ENCODE results near the gene CHST11. TPM values are rescaled to one million over a fixed set of nuclear protein-coding genes. Genes with fewer than 3 reads are reported as not detected.

CHST11 gene
- total RNA-seq, 1 experiment from 2014 or later = 1.1 TPM

DNA sequence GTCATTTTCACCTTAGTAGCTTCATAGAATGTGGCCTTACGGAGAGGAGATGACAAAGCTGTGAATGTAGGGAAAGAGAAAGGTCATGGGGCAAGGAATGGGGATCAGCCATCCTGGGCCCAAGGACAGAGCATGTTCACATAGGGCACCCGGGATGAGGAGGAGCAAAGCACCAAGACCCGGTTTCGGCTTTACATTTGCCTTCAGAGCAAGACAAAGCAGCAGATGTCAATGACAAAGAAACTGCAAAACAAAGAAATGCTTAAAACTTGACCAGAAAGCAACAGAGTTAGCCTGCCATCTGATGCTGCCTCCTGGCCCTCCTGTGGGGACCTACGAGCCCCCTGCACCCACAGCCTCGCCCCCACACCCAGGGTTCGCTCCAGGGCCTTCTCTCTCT, 252.1 kb downstream of the CHST11 start:
- Mint-ChIP-seq H3K27me3 (ENCODE audit: unreplicated experiment) (peaks cover 87% of the 10 kb centered on the region), H3K36me3 (ENCODE audit: insufficient read depth, unreplicated experiment) (no peaks in the 10 kb centered on the region), H3K27ac (ENCODE audit: unreplicated experiment) (no peak overlapping the region), H3K9me3 (ENCODE audit: low read depth, unreplicated experiment) (no peaks in the 10 kb centered on the region), H3K4me1 (ENCODE audit: low read depth, unreplicated experiment) (no peaks in the 10 kb centered on the region), H3K4me3 (ENCODE audit: low read depth, unreplicated experiment) (no peak overlapping the region)
- no peak for DNase-seq
- CTCF ChIA-PET = no interaction called here
- TF ChIP-seq, protein P1, sequence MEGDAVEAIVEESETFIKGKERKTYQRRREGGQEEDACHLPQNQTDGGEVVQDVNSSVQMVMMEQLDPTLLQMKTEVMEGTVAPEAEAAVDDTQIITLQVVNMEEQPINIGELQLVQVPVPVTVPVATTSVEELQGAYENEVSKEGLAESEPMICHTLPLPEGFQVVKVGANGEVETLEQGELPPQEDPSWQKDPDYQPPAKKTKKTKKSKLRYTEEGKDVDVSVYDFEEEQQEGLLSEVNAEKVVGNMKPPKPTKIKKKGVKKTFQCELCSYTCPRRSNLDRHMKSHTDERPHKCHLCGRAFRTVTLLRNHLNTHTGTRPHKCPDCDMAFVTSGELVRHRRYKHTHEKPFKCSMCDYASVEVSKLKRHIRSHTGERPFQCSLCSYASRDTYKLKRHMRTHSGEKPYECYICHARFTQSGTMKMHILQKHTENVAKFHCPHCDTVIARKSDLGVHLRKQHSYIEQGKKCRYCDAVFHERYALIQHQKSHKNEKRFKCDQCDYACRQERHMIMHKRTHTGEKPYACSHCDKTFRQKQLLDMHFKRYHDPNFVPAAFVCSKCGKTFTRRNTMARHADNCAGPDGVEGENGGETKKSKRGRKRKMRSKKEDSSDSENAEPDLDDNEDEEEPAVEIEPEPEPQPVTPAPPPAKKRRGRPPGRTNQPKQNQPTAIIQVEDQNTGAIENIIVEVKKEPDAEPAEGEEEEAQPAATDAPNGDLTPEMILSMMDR (IDR thresholded peaks at IDR 0.05; ENCODE audit: unreplicated experiment) = no peak
- no TSS peak for BruUV-seq (replicated peaks)
- intact Hi-C loops (cut with micrococcal nuclease; ENCODE audit: unreplicated experiment) = no loop called here

DNA sequence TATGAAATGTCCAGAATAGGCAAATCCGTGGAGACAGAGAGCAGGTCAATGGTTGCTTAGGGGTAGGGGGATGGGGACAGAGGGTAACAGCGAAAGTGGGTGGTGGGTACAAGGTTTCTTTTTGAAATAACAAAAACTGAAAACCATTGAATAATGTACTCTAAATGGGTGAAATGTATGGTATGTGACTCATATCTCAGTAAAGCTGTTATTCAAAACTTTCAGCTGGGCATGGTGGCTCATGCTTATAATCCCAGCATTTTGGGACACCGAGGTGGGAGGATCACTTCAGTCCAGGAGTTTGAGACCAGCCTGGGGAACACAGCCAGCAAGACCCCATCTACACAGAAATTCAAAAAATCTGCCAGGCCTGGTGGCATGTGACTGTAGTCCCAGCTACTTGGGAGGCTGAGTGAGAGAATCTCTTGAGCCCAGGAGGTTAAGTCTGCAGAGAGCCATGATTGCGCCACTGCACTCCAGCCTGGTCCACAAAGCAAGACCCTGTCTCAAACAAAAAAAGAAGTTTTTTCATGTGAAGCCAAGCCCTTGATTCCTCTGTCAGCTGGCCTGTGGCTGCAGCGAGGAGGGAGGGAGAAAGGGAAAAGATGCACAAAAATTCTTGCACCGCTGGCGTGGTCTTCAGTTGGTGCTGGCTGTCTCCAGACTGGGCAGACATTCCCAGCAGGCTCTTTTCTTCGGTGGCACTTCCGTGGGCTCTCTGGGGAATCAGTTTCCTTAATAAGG, 253.1 kb downstream of the CHST11 start:
- no TSS peak for BruUV-seq (replicated peaks)
- no peak for DNase-seq
- Mint-ChIP-seq H3K4me1 (ENCODE audit: low read depth, unreplicated experiment) (no peaks in the 10 kb centered on the region), H3K36me3 (ENCODE audit: insufficient read depth, unreplicated experiment) (no peaks in the 10 kb centered on the region), H3K4me3 (ENCODE audit: low read depth, unreplicated experiment) (no peak overlapping the region), H3K9me3 (ENCODE audit: low read depth, unreplicated experiment) (no peaks in the 10 kb centered on the region), H3K27me3 (ENCODE audit: unreplicated experiment) (peaks cover 92% of the 10 kb centered on the region), H3K27ac (ENCODE audit: unreplicated experiment) (no peak overlapping the region)
- CTCF ChIA-PET = no interaction called here
- TF ChIP-seq, protein P1 (IDR thresholded peaks at IDR 0.05; ENCODE audit: unreplicated experiment) = no peak
- intact Hi-C loops (cut with micrococcal nuclease; ENCODE audit: unreplicated experiment) = no loop called here

DNA sequence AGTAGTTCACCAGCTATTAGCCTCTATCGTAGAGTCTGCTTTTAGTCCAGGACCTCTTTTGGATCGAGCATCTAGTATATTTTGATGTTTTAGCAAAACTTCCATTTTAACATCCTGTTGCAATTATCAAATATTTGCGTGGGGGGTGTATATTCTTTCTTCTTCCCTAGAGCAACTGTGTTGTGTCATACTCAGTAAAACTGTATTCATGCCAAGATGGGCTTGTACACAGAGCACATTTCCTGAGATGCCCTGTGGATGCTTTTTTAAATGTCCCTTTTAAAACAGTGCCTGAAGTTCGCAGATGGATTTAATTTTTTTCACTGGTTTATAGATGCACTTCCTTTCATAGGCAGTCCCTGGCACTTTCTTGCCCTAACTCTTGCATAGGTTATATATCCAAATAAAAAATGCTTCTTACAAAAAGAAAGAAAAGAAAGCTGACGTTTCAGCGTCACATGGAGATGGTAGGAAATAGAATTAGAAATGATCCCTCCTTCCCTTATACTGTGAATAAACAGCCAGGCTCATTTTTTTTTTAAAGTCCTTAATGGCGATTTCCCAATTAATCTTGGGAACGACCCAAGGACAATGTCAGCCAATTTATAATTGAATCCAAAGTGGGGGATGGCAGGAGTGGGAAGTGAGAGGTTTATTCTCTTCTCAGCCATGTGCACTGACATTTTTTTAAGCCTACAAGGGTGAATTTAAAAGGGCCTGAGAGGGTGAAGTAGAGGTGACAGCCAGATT, 254.4 kb downstream of the CHST11 start:
- Mint-ChIP-seq H3K4me1 (ENCODE audit: low read depth, unreplicated experiment) (no peaks in the 10 kb centered on the region), H3K27ac (ENCODE audit: unreplicated experiment) (no peak overlapping the region), H3K9me3 (ENCODE audit: low read depth, unreplicated experiment) (no peaks in the 10 kb centered on the region), H3K36me3 (ENCODE audit: insufficient read depth, unreplicated experiment) (no peaks in the 10 kb centered on the region), H3K27me3 (ENCODE audit: unreplicated experiment) (peaks cover 88% of the 10 kb centered on the region), H3K4me3 (ENCODE audit: low read depth, unreplicated experiment) (no peak overlapping the region)
- TF ChIP-seq, protein P1 (IDR thresholded peaks at IDR 0.05; ENCODE audit: unreplicated experiment) = no peak
- CTCF ChIA-PET = interaction anchor here (1.0 kb wide), 1 partner anchor 31 kb away, joined by 3 read pairs; no protein-coding TSS in a partner anchor
- BruUV-seq (replicated peaks) = no TSS peak
- DNase-seq = no peak
- intact Hi-C loops (cut with micrococcal nuclease; ENCODE audit: unreplicated experiment) = no loop called here

DNA sequence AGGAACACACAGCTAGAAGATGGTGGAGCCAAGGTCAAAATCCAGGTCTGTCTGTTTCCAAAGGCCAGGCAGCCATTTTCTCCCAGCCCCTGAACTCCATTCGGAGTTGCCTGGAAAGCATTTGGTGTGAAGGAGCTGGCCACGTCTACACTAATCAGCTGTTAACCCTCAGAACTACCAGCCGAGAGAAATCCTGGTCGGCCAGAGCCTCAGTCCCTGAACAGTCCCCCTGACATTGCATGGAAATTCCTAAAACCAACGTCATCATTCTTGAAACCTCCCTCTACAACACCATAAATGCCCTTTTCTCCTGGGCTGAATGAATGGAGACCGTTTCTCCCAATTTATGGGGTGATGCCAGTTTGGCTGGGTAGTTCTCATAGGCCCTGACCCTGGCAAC, 255.7 kb downstream of the CHST11 start:
- CTCF ChIA-PET = no interaction called here
- Mint-ChIP-seq H3K27ac (ENCODE audit: unreplicated experiment) (no peak overlapping the region), H3K36me3 (ENCODE audit: insufficient read depth, unreplicated experiment) (no peaks in the 10 kb centered on the region), H3K9me3 (ENCODE audit: low read depth, unreplicated experiment) (no peaks in the 10 kb centered on the region), H3K4me1 (ENCODE audit: low read depth, unreplicated experiment) (no peaks in the 10 kb centered on the region), H3K27me3 (ENCODE audit: unreplicated experiment) (peaks cover 88% of the 10 kb centered on the region), H3K4me3 (ENCODE audit: low read depth, unreplicated experiment) (no peak overlapping the region)
- no peak for DNase-seq
- TF ChIP-seq, protein P1 (IDR thresholded peaks at IDR 0.05; ENCODE audit: unreplicated experiment) = no peak
- BruUV-seq (replicated peaks) = no TSS peak
- intact Hi-C loops (cut with micrococcal nuclease; ENCODE audit: unreplicated experiment) = no loop called here
